ENCODE results near the gene SMIM3.

GRCh38 chr5:150731669-150732242, 46.8 kb upstream of the SMIM3 start:
- TF ChIP-seq NFYA (IDR thresholded peaks at IDR 0.05; ENCODE audit: borderline replicate concordance, low read depth, low read length) (no peak), CTCF (IDR thresholded peaks at IDR 0.05 in 2 of 3, conservative IDR thresholded peaks at IDR 0.05 in 1 of 3; ENCODE audit: control insufficient read depth in 2 of 3, extremely low read depth in 1 of 3, insufficient read depth in 1 of 3, low read depth in 3 of 3, low read length in 3 of 3) (no peak), TCF12 (IDR thresholded peaks at IDR 0.05; ENCODE audit: low read depth, low read length) (no peak), EP300 (IDR thresholded peaks at IDR 0.05; ENCODE audit: borderline replicate concordance in 1 of 2, control insufficient read depth in 1 of 2, low read depth in 2 of 2, low read length in 2 of 2) (no peak), EGR1 (IDR thresholded peaks at IDR 0.05; ENCODE audit: borderline replicate concordance in 1 of 2, low read depth in 2 of 2, low read length in 2 of 2) (no peak), TAF1 (IDR thresholded peaks at IDR 0.05; ENCODE audit: borderline replicate concordance, low read depth, low read length) (no peak), POLR2A (IDR thresholded peaks at IDR 0.05; ENCODE audit: low read depth, low read length) (no peak), MTA3 (IDR thresholded peaks at IDR 0.05; ENCODE audit: borderline replicate concordance, low read length) (no peak), USF1 (IDR thresholded peaks at IDR 0.05; ENCODE audit: borderline replicate concordance, extremely low read length, insufficient read depth, low read depth, low read length) (no peak), MAX (IDR thresholded peaks at IDR 0.05; ENCODE audit: low read depth, low read length) (no peak), ATF2 (IDR thresholded peaks at IDR 0.05; ENCODE audit: low read length) (no peak), ZNF687 (IDR thresholded peaks at IDR 0.05) (no peak), MXI1 (IDR thresholded peaks at IDR 0.05; ENCODE audit: low read depth, low read length) (no peak)

All from GM12878 (cell line).